ENCODE measurements around the gene TRAF5. TPM values are rescaled to one million over a fixed set of nuclear protein-coding genes. Genes with fewer than 3 reads are reported as not detected.

The TRAF5 gene
- total and polyA plus RNA-seq, 2 of the 4 experiments (the other 2 are of a cell fraction), result 10.0 to 14.7 TPM

Other genes with a start within 250 kb of the TRAF5 start
- 0.54 and 0.56 TPM in 2 replicates for gene KCNH1, start 192.7 kb upstream of the TRAF5 start, total RNA-seq (2012; rRNA removed)
- gene KCNH1, start 192.7 kb upstream of the TRAF5 start, polyA plus RNA-seq (2012; rRNA removed), result 0.20 and 0.27 TPM in 2 replicates
- 8.1 and 11.9 TPM in 2 replicates for gene RCOR3, start 67.5 kb upstream of the TRAF5 start, total RNA-seq (2012; rRNA removed)
- 15.0 and 16.4 TPM in 2 replicates for gene RCOR3, start 67.5 kb upstream of the TRAF5 start, polyA plus RNA-seq (2012; rRNA removed)
- gene RD3, start 165.3 kb downstream of the TRAF5 start, total RNA-seq (2012; rRNA removed), result not detected in 2 replicates
- not detected in 2 replicates for gene RD3, start 165.3 kb downstream of the TRAF5 start, polyA plus RNA-seq (2012; rRNA removed)